Measurements from ENCODE around the gene CACHD1.
"Not testable (repeated sequence)": the region's sequence is repeated elsewhere in the genome, so short reads cannot be mapped to it uniquely, and the experiment has no call there.

GRCh38 chr1:64740687-64741086 is 270.8 kb downstream of the CACHD1 start:
- TF ChIP-seq POLR2A, CTCF (IDR thresholded peaks at IDR 0.05): not testable (repeated sequence)
